T47D (cell line): ENCODE measurements around the gene TMC6.
"Not testable (repeated sequence)": the region's sequence is repeated elsewhere in the genome, so short reads cannot be mapped to it uniquely, and the experiment has no call there.

Experiments
- DNase-seq, 2 experiments: peaks; one replicate each; pipeline versions ENCODE4 v3.0.0 to v3.0.0-alpha.2; 2011 to 2012; ENCODE audit warnings: low read depth in 1 of 2, low spot score in 1 of 2
- JUND ChIP-seq: IDR thresholded peaks from 2 replicates; pipeline ENCODE4 v1.6.1; 2012; ENCODE audit warnings: low read depth
- in situ Hi-C: cut with HindIII; loops from 2 replicates; pipeline ENCODE4 v1.10.0; 2016; ENCODE audit warnings: low sequenced_read_pairs, low pct_unique_long_range_greater_than_20kb

The TMC6 gene, protein sequence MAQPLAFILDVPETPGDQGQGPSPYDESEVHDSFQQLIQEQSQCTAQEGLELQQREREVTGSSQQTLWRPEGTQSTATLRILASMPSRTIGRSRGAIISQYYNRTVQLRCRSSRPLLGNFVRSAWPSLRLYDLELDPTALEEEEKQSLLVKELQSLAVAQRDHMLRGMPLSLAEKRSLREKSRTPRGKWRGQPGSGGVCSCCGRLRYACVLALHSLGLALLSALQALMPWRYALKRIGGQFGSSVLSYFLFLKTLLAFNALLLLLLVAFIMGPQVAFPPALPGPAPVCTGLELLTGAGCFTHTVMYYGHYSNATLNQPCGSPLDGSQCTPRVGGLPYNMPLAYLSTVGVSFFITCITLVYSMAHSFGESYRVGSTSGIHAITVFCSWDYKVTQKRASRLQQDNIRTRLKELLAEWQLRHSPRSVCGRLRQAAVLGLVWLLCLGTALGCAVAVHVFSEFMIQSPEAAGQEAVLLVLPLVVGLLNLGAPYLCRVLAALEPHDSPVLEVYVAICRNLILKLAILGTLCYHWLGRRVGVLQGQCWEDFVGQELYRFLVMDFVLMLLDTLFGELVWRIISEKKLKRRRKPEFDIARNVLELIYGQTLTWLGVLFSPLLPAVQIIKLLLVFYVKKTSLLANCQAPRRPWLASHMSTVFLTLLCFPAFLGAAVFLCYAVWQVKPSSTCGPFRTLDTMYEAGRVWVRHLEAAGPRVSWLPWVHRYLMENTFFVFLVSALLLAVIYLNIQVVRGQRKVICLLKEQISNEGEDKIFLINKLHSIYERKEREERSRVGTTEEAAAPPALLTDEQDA

GRCh38 chr17:78128551-78129350 lies at the start of gene TMC6:
TSS of gene TMC6 (minus strand) at chr17:78128755. CDS start at chr17:78126832, 1,923 bp downstream.
- in situ Hi-C loops, result no loop called here
- TF ChIP-seq JUND, result no peak
- peak; percentile 88 to 94 for DNase-seq

GRCh38 chr17:78176548-78177025 lies 48.0 kb upstream of the TMC6 start:
- in situ Hi-C loops, result no loop called here
- DNase-seq, result peak; percentile 60 to 82
- TF ChIP-seq JUND, result no peak

GRCh38 chr17:78175643-78175981 lies 47.1 kb upstream of the TMC6 start:
- no peak for DNase-seq
- in situ Hi-C loops, result no loop called here
- TF ChIP-seq JUND, result no peak

DNA sequence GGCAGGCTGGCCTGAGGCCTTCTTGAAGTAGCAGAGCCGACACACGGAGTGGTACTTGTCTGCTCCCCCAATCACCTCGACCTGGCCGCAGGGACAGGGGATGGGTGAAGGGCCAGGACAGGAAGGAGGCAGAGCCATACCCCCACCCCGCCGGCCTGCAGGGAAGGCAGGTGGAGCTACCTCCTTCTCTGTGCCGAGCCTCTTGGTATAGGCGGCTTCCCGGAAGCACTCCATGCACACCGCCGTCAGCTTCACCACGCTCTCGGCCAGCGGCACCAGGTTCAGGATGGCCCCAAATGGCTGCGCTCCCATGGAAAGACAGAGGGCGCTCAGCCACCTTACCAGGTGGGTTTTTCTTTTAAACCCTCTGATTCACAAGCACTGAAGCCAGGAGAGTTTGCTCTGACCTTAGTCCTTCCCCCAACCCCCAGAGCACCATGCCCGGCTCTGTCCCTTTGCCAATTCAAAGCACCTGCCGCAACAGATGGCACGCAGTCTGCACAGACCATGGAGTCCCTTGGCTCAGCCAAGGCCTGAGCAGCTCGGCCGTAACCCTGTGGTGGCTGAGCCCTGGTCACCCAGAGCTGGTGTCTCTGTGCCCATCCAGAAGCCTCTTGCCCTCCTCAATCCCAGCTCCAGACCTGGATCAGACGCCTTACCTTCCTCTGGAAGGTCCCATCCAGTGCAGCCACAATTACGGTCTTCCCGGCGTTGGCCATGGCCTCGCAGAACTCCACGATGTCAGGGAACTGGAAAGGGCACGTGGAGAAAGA lies 46.5 kb upstream of the TMC6 start:
- no peak for TF ChIP-seq JUND
- in situ Hi-C loops, result no loop called here

GRCh38 chr17:78174346-78174869 lies 45.9 kb upstream of the TMC6 start:
- no peak for TF ChIP-seq JUND
- peak; percentile 76 to 87 for DNase-seq
- in situ Hi-C loops, result no loop called here

More for the DNA sequence above, 46.5 kb upstream of the TMC6 start:
- DNase-seq, result peak in 1 of 2 experiments; percentile 59

GRCh38 chr17:78173097-78173715 lies 44.7 kb upstream of the TMC6 start:
- TF ChIP-seq JUND, result no peak
- in situ Hi-C loops, result no loop called here
- peak in 1 of 2 experiments; percentile 34 for DNase-seq

GRCh38 chr17:78172249-78173051 lies 43.9 kb upstream of the TMC6 start:
- no peak for TF ChIP-seq JUND
- in situ Hi-C loops, result no loop called here
- peak in 1 of 2 experiments; percentile 36 for DNase-seq

DNA sequence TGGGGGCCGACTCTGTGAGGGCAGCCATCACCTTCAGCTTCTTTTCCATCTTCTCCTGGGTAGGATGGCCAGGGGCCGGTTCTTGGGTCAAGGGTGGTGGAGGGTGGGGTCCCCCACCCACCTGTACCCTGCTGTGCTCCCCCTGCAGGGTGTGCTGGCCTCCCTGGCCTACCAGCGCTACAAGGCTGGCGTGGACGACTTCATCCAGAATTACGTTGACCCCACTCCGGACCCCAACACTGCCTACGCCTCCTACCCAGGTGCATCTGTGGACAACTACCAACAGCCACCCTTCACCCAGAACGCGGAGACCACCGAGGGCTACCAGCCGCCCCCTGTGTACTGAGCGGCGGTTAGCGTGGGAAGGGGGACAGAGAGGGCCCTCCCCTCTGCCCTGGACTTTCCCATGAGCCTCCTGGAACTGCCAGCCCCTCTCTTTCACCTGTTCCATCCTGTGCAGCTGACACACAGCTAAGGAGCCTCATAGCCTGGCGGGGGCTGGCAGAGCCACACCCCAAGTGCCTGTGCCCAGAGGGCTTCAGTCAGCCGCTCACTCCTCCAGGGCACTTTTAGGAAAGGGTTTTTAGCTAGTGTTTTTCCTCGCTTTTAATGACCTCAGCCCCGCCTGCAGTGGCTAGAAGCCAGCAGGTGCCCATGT lies 43.2 kb upstream of the TMC6 start:
- DNase-seq, in situ Hi-C loops: not testable (repeated sequence)

- in situ Hi-C loops, result no loop called here
- DNase-seq, result no peak
Observed at GRCh38 chr17:78170692-78171590, 42.4 kb upstream of the TMC6 start.

More at GRCh38 chr17:78170692-78171590, 42.4 kb upstream of the TMC6 start:
- TF ChIP-seq JUND, result no peak
